Testis (tissue), 3 donors: ENCODE measurements around the gene ZEB2. TPM values are rescaled to one million over a fixed set of nuclear protein-coding genes. Genes with fewer than 3 reads are reported as not detected.

Experiments used
- DNase-seq: peaks from one replicate; pipeline ENCODE4 v3.0.0-alpha.2; 2019
- H3K27ac ChIP-seq, 2 donors: fragments of 200-600 bp; sonication (generic); one replicate each; pipeline ENCODE4 v1.5.1; 2019
- H3K27me3 ChIP-seq: fragments of 200-600 bp; sonication (generic); one replicate; pipeline ENCODE4 v1.5.1; 2019
- H3K36me3 ChIP-seq: fragments of 200-600 bp; sonication (generic); one replicate; pipeline ENCODE4 v1.5.1; 2017; ENCODE audit warnings: low read depth; ENCODE audit errors: missing control alignments
- H3K4me1 ChIP-seq: fragments of 200-600 bp; sonication (generic); one replicate; pipeline ENCODE4 v1.5.1; 2019
- H3K4me3 ChIP-seq, 2 donors: fragments of 200-600 bp; sonication (generic); one replicate each; pipeline ENCODE4 v1.5.1; 2017 to 2019
- H3K9me3 ChIP-seq: fragments of 200-600 bp; sonication (generic); one replicate; pipeline ENCODE4 v1.5.1; 2017
- POLR2A ChIP-seq: fragments of 450-650 bp; IDR thresholded peaks from one replicate; pipeline ENCODE4 v1.6.1; 2017; ENCODE audit warnings: antibody characterized with exemption, mild to moderate bottlenecking, moderate library complexity
- WGBS, 2 donors: methylation state at CpG; one replicate each; pipeline ENCODE4 v1.1.5; 2018; 5-methylcytosine and 5-hydroxymethylcytosine counted together
- intact Hi-C: fragments of 100-400 bp; cut with DNase I; formaldehyde crosslinking; loops from one replicate; pipeline ENCODE4 v1.15.1; 2023; ENCODE audit warnings: low total_unique reads
- polyA plus RNA-seq: library from polyadenylated mRNA; stranded (reverse); fragments of 350-450 nt; fragmentation: Illumina TruSeq; extraction: RNeasy Lipid Tissue Mini Kit (QIAGEN cat#74804); gene quantifications from one replicate; pipeline ENCODE4 v1.2.3, GENCODE V29; 2014; ENCODE audit warnings: low read depth, low replicate concordance; ENCODE audit not compliant: insufficient read depth
- total RNA-seq, 2 donors: library from RNA; depleted of rRNA; stranded (reverse); fragments of >200 nt; gene quantifications; one replicate each; pipeline ENCODE4 v1.2.3, GENCODE V29; 2016
- TF ChIP-seq, protein P1 (sequence below), 3 experiments: fragments of 450-650 bp in 2 of 3; fragments of 200-600 bp in 1 of 3; sonication (generic) in 1 of 3; IDR thresholded peaks; one replicate each; pipeline ENCODE4 v1.5.1; 2016 to 2019; ENCODE audit warnings: antibody characterized with exemption in 3 of 3, mild to moderate bottlenecking in 2 of 3, moderate library complexity in 1 of 3

ZEB2 gene
- total and polyA plus RNA-seq, 3 donors from 2014 or later = 38.7 to 96.4 (median 87.8) TPM

DNA sequence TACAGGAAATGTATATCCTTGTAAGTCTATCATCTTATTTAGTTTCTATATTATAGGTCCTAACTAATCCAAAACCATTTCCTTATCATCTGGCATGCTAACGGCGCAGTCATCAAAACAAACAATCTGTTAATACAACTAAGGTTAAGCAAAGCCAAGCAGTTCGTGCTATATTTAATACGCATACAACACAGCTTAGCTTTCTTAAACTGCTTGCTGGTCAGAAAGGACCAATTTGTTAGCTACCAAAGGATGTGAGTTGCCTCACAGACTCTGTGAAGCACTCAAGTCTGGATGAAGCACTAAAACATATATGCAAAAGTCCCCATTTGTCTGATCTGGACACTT, 67.0 kb downstream of the ZEB2 start:
- TF ChIP-seq, protein P1, sequence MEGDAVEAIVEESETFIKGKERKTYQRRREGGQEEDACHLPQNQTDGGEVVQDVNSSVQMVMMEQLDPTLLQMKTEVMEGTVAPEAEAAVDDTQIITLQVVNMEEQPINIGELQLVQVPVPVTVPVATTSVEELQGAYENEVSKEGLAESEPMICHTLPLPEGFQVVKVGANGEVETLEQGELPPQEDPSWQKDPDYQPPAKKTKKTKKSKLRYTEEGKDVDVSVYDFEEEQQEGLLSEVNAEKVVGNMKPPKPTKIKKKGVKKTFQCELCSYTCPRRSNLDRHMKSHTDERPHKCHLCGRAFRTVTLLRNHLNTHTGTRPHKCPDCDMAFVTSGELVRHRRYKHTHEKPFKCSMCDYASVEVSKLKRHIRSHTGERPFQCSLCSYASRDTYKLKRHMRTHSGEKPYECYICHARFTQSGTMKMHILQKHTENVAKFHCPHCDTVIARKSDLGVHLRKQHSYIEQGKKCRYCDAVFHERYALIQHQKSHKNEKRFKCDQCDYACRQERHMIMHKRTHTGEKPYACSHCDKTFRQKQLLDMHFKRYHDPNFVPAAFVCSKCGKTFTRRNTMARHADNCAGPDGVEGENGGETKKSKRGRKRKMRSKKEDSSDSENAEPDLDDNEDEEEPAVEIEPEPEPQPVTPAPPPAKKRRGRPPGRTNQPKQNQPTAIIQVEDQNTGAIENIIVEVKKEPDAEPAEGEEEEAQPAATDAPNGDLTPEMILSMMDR (IDR thresholded peaks at IDR 0.05) = no peak
- Histone ChIP-seq H3K27ac (peak overlapping the region; percentile 40 to 81), H3K4me3 (no peak overlapping the region), H3K27me3 (no peaks in the 10 kb centered on the region), H3K36me3 (no peaks in the 10 kb centered on the region), H3K9me3 (no peaks in the 10 kb centered on the region), H3K4me1 (peaks cover 47% of the 10 kb centered on the region)
- no peak for DNase-seq
- WGBS, 2 donors = 32% methylated on average over 4 of the region's 4 CpGs
- intact Hi-C loops = no loop called here

DNA sequence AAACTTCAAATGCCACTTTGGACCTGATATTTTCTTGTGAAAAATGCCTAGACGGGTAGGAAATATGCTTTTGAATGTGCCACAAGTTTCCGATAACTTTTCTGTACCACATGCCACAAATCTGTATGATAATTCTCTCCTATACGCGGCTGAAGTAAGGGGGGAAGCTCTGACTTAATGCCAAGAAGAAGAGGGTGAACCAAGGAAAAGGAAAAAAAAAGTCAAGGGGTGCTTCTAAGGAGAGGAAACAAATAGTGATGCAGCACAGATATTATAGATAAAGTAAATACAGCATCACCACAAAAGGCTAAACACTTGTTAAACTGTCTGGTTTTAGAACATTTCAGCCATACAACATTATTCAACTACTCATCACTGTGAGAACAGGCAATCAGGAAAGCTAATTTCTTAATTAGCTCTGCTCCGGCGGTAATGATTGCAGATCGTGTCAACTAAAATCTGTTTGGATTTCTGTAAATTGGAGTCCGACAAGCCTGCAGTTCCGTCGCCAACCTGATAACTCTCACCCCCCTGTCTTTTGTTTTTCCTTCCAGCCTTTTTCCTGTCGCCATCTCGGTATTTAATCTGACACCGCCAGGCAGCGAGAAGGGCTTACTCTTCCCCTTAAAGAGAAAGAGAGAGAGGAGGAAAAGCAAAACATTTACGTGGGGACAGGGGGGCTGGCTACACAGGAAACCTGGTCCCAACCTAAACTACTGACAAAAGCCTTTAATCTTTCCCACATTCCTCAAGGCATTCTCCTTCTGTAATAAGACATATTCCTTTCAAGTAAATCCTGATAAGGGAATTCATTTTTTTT, 67.5 kb downstream of the ZEB2 start:
- TF ChIP-seq, protein P1 (IDR thresholded peaks at IDR 0.05) = peak in 1 of 3 experiments; percentile 23
- TF ChIP-seq POLR2A = no peak
- H3K27ac ChIP-seq = peak overlapping the region; percentile 40 to 81
- intact Hi-C loops = no loop called here
- no peaks in the 10 kb centered on the region for H3K36me3 ChIP-seq
- peak; percentile 28 for DNase-seq
- H3K27me3 ChIP-seq = no peaks in the 10 kb centered on the region
- WGBS, 2 donors = 34 to 39% methylated on average over 15 of the region's 15 CpGs
- H3K4me3 ChIP-seq = no peak overlapping the region
- H3K4me1 ChIP-seq = peaks cover 45% of the 10 kb centered on the region
- H3K9me3 ChIP-seq = no peaks in the 10 kb centered on the region

DNA sequence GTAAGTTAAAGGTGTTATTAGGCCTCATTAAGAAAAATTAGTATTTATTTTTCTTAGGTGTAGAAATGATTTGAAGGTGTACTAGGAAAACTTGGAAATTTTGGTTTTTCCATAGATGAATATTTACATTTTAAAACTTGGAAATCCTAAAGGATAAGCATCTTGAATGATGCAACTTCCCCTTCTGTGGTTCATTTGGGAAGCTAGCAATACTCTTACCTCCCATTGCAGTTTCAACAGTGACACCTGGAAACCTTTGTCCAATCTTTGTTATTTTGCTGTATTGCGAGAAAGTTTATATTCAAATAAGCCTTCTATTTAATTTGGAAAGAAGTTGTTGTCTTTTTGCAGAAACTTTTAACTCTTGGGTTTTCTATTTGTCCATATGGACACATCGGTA, 68.5 kb downstream of the ZEB2 start:
- peaks cover 41% of the 10 kb centered on the region for H3K4me1 ChIP-seq
- H3K4me3 ChIP-seq = no peak overlapping the region
- no peaks in the 10 kb centered on the region for H3K36me3 ChIP-seq
- intact Hi-C loops = no loop called here
- no peaks in the 10 kb centered on the region for H3K27me3 ChIP-seq
- WGBS, 2 donors = 92% methylated on average over 2 of the region's 2 CpGs
- no peak for TF ChIP-seq POLR2A
- TF ChIP-seq, protein P1 (IDR thresholded peaks at IDR 0.05) = no peak
- DNase-seq = no peak
- no peaks in the 10 kb centered on the region for H3K9me3 ChIP-seq
- H3K27ac ChIP-seq = peak overlapping the region; percentile 40 to 81

DNA sequence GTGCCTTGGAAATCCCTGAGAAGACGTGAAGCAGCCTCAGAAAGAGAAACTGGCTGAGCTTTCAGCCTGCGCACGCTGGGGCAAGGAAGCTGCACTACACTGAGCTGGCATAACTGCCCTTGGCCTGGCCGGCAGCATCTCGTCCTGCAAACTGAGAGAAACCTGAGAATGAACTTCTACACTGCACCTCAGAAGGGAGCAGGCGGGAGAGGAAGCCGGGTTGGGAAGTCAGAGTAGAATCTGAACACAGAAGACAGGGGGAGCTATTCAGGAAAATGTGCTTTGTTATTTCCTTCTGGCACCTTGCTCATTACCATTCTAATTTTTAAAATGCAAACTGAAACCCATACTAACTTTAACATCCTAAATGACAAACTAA, 70.9 kb downstream of the ZEB2 start:
- Histone ChIP-seq H3K27me3 (no peaks in the 10 kb centered on the region), H3K9me3 (no peaks in the 10 kb centered on the region), H3K27ac (peak overlapping the region; percentile 22 to 47), H3K4me3 (no peak overlapping the region), H3K4me1 (peaks cover 31% of the 10 kb centered on the region), H3K36me3 (no peaks in the 10 kb centered on the region)
- intact Hi-C loops = no loop called here
- TF ChIP-seq POLR2A = no peak
- TF ChIP-seq, protein P1 (IDR thresholded peaks at IDR 0.05) = peak; percentile 35 to 44 (median 39)
- peak; percentile 50 for DNase-seq
- 39 to 41% methylated on average over 7 of the region's 7 CpGs for WGBS, 2 donors
